Activated T-helper 1 cell treated with Interleukin-2 at 50 U/mL for 16 hours (primary cell): ENCODE measurements around the gene RALGAPA2.

ENCODE experiments used
- DNase-seq: peaks from one replicate; pipeline ENCODE4 v3.0.0-alpha.2; 2020; ENCODE audit warnings: low read depth

Gene RALGAPA2

GRCh38 chr20:20465252-20465651, 247.2 kb downstream of the RALGAPA2 start:
- DNase-seq, result no peak

GRCh38 chr20:20463933-20464374, 248.5 kb downstream of the RALGAPA2 start:
- no peak for DNase-seq

- DNase-seq, result no peak
These were observed 250.3 kb downstream of the RALGAPA2 start for GRCh38 chr20:20462185-20462584.

- DNase-seq, result no peak
These were observed 250.9 kb downstream of the RALGAPA2 start for GRCh38 chr20:20461551-20461950.

GRCh38 chr20:20459726-20460125, 252.7 kb downstream of the RALGAPA2 start:
- DNase-seq, result no peak

GRCh38 chr20:20457392-20458126, 254.9 kb downstream of the RALGAPA2 start:
- no peak for DNase-seq

- DNase-seq, result no peak
These were observed 255.7 kb downstream of the RALGAPA2 start for GRCh38 chr20:20456741-20457140.

GRCh38 chr20:20455926-20456325, 256.5 kb downstream of the RALGAPA2 start:
- no peak for DNase-seq

GRCh38 chr20:20454850-20455627, 257.4 kb downstream of the RALGAPA2 start:
- DNase-seq, result no peak

- DNase-seq, result no peak
These were observed 258.1 kb downstream of the RALGAPA2 start for GRCh38 chr20:20454367-20454766.

GRCh38 chr20:20452254-20452676, 260.2 kb downstream of the RALGAPA2 start:
- peak; percentile 40 for DNase-seq

GRCh38 chr20:20450521-20450920, 261.9 kb downstream of the RALGAPA2 start:
- DNase-seq, result no peak

GRCh38 chr20:20448881-20449280, 263.6 kb downstream of the RALGAPA2 start:
- DNase-seq, result no peak

- DNase-seq, result no peak
These were observed 265.2 kb downstream of the RALGAPA2 start for GRCh38 chr20:20447196-20447595.

GRCh38 chr20:20446425-20447015, 265.9 kb downstream of the RALGAPA2 start:
- no peak for DNase-seq

- no peak for DNase-seq
These were observed 266.4 kb downstream of the RALGAPA2 start for GRCh38 chr20:20446001-20446400.

- no peak for DNase-seq
These were observed 268.9 kb downstream of the RALGAPA2 start for GRCh38 chr20:20443504-20443903.

GRCh38 chr20:20442466-20442865, 270.0 kb downstream of the RALGAPA2 start:
- no peak for DNase-seq

- DNase-seq, result no peak
These were observed 271.4 kb downstream of the RALGAPA2 start for GRCh38 chr20:20440886-20441658.

GRCh38 chr20:20440481-20440880, 272.0 kb downstream of the RALGAPA2 start:
- DNase-seq, result no peak

GRCh38 chr20:20439602-20440190, 272.7 kb downstream of the RALGAPA2 start:
- no peak for DNase-seq

- DNase-seq, result no peak
These were observed 275.1 kb downstream of the RALGAPA2 start for GRCh38 chr20:20437314-20437713.
